WERI-Rb-1 (cell line): ENCODE measurements around the gene DAGLB.

Experiments used
- DNase-seq: peaks from one replicate; pipeline ENCODE4 v3.0.0-alpha.2; 2020
- H3K27ac ChIP-seq: fragments of 250-450 bp; sonication (Bioruptor Pico); 2 replicates; pipeline ENCODE4 v1.5.1; 2020; ENCODE audit warnings: mild to moderate bottlenecking, moderate library complexity
- H3K27me3 ChIP-seq: fragments of 250-450 bp; sonication (Bioruptor Pico); 2 replicates; pipeline ENCODE4 v1.5.1; 2021; ENCODE audit warnings: mild to moderate bottlenecking, low read depth, moderate library complexity; ENCODE audit not compliant: insufficient read depth, severe bottlenecking
- H3K36me3 ChIP-seq: fragments of 250-450 bp; sonication (Bioruptor Pico); 2 replicates; pipeline ENCODE4 v1.5.1; 2020; ENCODE audit warnings: mild to moderate bottlenecking, moderate library complexity
- H3K4me3 ChIP-seq: 2 replicates; pipeline ENCODE4 v1.5.1; 2011; ENCODE audit warnings: low read depth, mild to moderate bottlenecking, control low read depth, low read length
- H3K9me3 ChIP-seq: fragments of 250-450 bp; sonication (Bioruptor Pico); 2 replicates; pipeline ENCODE4 v1.5.1; 2021; ENCODE audit warnings: mild to moderate bottlenecking, moderate library complexity; ENCODE audit not compliant: severe bottlenecking
- TF ChIP-seq, protein P1 (sequence below): IDR thresholded peaks from 2 replicates; pipeline ENCODE4 v1.5.1; 2011; ENCODE audit warnings: low read depth, mild to moderate bottlenecking, control low read depth, inconsistent platforms, low read length

The DAGLB gene

DNA sequence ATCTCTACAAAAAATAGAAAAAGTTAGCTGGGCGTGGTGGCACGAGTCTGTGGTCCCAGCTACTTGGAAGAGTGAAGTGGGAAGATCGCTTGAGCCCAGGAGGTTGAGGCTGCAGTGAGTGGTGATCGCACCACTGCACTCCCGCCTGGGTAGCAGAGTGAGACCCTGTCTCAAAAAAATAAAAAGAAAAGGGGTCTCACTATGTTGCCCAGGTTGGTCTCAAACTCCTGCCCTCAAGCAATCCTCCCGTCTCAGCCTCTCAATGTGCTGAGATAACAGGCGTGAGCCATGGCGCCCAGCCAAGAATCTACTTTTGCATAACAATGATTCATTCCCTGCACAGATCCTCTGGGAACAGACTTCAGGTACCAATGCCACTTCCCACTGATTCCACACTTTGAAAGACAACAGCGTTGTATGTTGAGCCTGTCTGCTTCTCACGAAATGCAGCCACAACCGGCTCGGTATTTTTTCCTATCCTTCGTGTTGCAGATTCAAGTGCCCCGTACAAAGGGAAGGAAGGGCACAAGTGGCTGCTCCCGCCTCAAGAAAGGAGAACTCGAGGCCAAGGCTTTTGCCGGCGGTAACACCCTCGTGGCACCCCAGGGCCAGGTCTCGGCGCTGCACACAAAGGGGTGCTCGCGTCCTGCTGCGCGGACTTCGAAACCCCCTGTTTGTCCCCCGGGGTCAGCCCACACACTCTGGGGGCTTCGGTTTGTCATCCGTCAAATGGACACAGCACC lies 745 bp downstream of the DAGLB start:
- peak; percentile 25 for DNase-seq
- no peaks in the 10 kb centered on the region for H3K9me3 ChIP-seq
- H3K27ac ChIP-seq: peak overlapping the region; percentile 80
- H3K36me3 ChIP-seq: peaks cover 41% of the 10 kb centered on the region
- no peaks in the 10 kb centered on the region for H3K27me3 ChIP-seq
- TF ChIP-seq, protein P1, sequence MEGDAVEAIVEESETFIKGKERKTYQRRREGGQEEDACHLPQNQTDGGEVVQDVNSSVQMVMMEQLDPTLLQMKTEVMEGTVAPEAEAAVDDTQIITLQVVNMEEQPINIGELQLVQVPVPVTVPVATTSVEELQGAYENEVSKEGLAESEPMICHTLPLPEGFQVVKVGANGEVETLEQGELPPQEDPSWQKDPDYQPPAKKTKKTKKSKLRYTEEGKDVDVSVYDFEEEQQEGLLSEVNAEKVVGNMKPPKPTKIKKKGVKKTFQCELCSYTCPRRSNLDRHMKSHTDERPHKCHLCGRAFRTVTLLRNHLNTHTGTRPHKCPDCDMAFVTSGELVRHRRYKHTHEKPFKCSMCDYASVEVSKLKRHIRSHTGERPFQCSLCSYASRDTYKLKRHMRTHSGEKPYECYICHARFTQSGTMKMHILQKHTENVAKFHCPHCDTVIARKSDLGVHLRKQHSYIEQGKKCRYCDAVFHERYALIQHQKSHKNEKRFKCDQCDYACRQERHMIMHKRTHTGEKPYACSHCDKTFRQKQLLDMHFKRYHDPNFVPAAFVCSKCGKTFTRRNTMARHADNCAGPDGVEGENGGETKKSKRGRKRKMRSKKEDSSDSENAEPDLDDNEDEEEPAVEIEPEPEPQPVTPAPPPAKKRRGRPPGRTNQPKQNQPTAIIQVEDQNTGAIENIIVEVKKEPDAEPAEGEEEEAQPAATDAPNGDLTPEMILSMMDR: no peak
- H3K4me3 ChIP-seq: peak overlapping the region; percentile 92

DNA sequence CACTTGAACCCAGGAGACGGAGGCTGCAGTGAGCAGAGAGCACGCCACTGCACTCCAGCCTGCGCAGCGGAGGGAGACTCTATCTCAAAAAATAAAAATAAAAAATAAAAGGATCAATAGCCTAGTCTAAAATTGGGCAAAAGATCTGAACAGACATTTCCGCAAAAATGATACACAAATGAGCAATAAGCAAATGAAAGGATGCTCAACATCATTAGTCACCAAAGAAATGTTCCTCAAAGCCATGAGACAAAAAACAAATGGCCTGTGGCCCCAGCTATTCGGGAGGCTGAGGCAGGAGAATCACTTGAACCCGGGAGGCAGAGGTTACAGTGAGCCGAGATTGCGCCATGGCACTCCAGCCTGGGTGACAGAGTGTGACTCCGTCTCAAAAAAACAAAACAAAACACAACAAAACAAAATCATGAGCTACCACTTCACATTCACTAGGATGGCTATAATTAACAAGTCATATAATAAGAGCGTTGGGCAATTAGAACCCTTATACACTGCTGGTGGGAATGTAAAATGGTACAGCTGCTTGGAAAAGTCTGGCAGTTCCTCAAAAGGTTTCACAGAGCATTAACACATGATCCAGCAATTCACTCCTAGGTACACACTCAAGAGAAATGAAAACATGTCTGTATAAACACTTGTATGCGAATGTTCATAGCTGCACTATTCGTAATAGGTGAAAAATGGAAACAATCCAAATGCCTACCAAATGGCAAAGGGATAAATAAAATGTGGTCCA lies 3.1 kb downstream of the DAGLB start:
- no peak for DNase-seq
- Histone ChIP-seq H3K27ac (no peak overlapping the region), H3K9me3 (no peaks in the 10 kb centered on the region), H3K27me3 (no peaks in the 10 kb centered on the region), H3K4me3 (no peak overlapping the region), H3K36me3 (peaks cover 56% of the 10 kb centered on the region)
- TF ChIP-seq, protein P1: no peak

DNA sequence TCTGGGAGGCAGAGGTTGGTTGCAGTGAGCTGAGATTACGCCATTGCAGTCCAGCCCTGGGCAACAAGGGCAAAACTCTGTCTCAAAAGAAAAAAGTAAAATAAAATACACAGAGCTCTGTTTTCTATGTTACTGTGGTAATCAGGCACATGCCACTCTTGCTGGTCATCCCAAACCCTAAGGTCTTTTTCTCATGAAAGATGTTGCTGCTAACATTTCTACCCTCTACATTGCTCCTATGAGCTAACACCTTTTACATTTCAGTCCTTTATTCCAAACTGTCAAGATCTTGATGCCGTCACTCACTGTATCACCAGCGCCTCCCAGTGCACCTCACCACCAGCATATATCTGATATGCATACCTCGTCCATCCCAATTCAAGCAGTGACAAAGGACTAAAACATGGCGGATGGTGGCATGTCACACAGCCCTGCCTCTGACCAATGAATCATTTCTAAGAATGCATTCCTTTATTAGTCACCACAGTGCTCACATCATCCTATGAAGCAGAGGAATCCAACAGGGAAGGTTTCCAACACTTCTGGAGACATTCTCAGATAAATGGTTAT lies 4.3 kb downstream of the DAGLB start:
- Histone ChIP-seq H3K4me3 (no peak overlapping the region), H3K36me3 (peaks cover 68% of the 10 kb centered on the region), H3K9me3 (no peaks in the 10 kb centered on the region), H3K27ac (no peak overlapping the region), H3K27me3 (no peaks in the 10 kb centered on the region)
- TF ChIP-seq, protein P1: no peak
- DNase-seq: no peak

DNA sequence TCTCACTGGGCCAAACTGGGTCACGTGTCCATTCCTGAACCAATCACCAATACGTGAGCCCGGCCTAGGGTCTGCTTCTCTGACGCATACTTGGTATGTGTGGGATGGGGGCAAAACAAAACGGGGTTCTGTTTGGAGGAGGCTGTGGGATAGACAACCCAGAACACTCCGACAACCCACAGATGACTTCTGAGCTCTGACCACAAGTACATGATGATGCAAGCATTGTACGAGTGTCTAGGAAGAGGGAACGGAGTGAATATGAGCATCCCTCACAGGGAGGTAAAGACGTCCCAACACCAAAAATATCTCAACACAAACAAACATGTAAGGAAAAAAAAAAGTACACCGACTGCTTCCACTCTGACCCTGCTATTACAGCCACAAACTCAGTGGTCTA lies 5.6 kb downstream of the DAGLB start:
- no peak overlapping the region for H3K27ac ChIP-seq

DNA sequence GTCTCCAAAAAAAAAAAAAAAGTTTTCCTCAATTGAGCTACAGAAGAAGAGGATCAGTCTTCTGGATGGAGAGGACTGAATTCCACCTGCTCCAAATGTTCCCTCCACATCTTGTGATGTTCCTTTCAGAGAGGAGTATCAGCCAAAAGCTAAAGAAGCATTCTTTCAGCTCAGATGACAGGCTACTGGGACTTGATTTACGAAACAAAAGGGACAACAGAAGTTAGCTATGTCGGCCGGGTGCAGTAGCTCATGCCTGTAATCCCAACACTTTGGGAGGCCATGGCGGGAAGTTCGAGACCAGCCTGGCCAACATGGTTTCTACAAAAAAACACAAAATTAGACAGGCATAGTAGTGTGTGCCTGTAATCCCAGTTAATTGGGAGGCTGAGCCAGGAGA lies 7.4 kb downstream of the DAGLB start:
- no peak overlapping the region for H3K4me3 ChIP-seq
- no peak for DNase-seq
- H3K9me3 ChIP-seq: no peaks in the 10 kb centered on the region
- TF ChIP-seq, protein P1: no peak
- H3K36me3 ChIP-seq: peaks cover 69% of the 10 kb centered on the region
- no peak overlapping the region for H3K27ac ChIP-seq
- H3K27me3 ChIP-seq: no peaks in the 10 kb centered on the region

More for the DNA sequence above, 5.6 kb downstream of the DAGLB start:
- Histone ChIP-seq H3K27me3 (no peaks in the 10 kb centered on the region), H3K4me3 (no peak overlapping the region), H3K36me3 (peaks cover 74% of the 10 kb centered on the region), H3K9me3 (no peaks in the 10 kb centered on the region)
- TF ChIP-seq, protein P1: no peak
- no peak for DNase-seq
